Stimulated activated CD4-positive, alpha-beta T cell treated with anti-CD3 and anti-CD28 coated beads, Interleukin-2, amount 100 ng/mL, for 4 hours (primary cell): ENCODE measurements around the gene RARA.
A peak's percentile ranks its signal among the peaks of the same experiment; 100 is the strongest.

Experiments used
- DNase-seq: peaks from one replicate; pipeline ENCODE4 v3.0.0-alpha.2; 2020; ENCODE audit warnings: low read depth

RARA gene

GRCh38 chr17:40316571-40317344 is 7.8 kb downstream of the RARA start:
- no peak for DNase-seq

GRCh38 chr17:40317345-40317873 is 8.4 kb downstream of the RARA start:
- no peak for DNase-seq

GRCh38 chr17:40317880-40318829 is 9.2 kb downstream of the RARA start:
- DNase-seq: peak; percentile 87

GRCh38 chr17:40318830-40319391 is 9.9 kb downstream of the RARA start:
- no peak for DNase-seq

GRCh38 chr17:40319651-40320540 is 10.9 kb downstream of the RARA start:
- peak; percentile 81 for DNase-seq

- DNase-seq: no peak
Observed at GRCh38 chr17:40320756-40321523, 12.0 kb downstream of the RARA start.

- DNase-seq: no peak
Observed at GRCh38 chr17:40321524-40321929, 12.5 kb downstream of the RARA start.

- DNase-seq: no peak
Observed at GRCh38 chr17:40321961-40322357, 13.0 kb downstream of the RARA start.

GRCh38 chr17:40322358-40323315 is 13.7 kb downstream of the RARA start:
- DNase-seq: peak; percentile 75

- DNase-seq: peak; percentile 65
Observed at GRCh38 chr17:40323391-40324381, 14.7 kb downstream of the RARA start.

- no peak for DNase-seq
Observed at GRCh38 chr17:40325156-40326013, 16.4 kb downstream of the RARA start.

- no peak for DNase-seq
Observed at GRCh38 chr17:40326014-40326831, 17.2 kb downstream of the RARA start.

- DNase-seq: no peak
Observed at GRCh38 chr17:40326832-40327199, 17.8 kb downstream of the RARA start.

- no peak for DNase-seq
Observed at GRCh38 chr17:40327244-40327729, 18.3 kb downstream of the RARA start.

GRCh38 chr17:40327735-40328385 is 18.9 kb downstream of the RARA start:
- DNase-seq: no peak

- no peak for DNase-seq
Observed at GRCh38 chr17:40328386-40328766, 19.4 kb downstream of the RARA start.
